ENCODE data around the gene MUC5B.

The MUC5B gene

GRCh38 chr11:1194977-1195681 lies 27.7 kb upstream of the MUC5B start:
- TF ChIP-seq CTCF (IDR thresholded peaks at IDR 0.05; ENCODE audit: low read depth, low read length, missing control alignments) = no peak
- no peak for DNase-seq (ENCODE audit: extremely low read depth, low read depth)
- H3K4me3 ChIP-seq (replicated peaks; ENCODE audit: low read depth, low read length) = no peak overlapping the region

GRCh38 chr11:1195682-1196515 lies 27.0 kb upstream of the MUC5B start:
- no peak for TF ChIP-seq CTCF (IDR thresholded peaks at IDR 0.05; ENCODE audit: low read depth, low read length, missing control alignments)
- no peak overlapping the region for H3K4me3 ChIP-seq (replicated peaks; ENCODE audit: low read depth, low read length)
- DNase-seq (ENCODE audit: extremely low read depth, low read depth) = no peak

DNA sequence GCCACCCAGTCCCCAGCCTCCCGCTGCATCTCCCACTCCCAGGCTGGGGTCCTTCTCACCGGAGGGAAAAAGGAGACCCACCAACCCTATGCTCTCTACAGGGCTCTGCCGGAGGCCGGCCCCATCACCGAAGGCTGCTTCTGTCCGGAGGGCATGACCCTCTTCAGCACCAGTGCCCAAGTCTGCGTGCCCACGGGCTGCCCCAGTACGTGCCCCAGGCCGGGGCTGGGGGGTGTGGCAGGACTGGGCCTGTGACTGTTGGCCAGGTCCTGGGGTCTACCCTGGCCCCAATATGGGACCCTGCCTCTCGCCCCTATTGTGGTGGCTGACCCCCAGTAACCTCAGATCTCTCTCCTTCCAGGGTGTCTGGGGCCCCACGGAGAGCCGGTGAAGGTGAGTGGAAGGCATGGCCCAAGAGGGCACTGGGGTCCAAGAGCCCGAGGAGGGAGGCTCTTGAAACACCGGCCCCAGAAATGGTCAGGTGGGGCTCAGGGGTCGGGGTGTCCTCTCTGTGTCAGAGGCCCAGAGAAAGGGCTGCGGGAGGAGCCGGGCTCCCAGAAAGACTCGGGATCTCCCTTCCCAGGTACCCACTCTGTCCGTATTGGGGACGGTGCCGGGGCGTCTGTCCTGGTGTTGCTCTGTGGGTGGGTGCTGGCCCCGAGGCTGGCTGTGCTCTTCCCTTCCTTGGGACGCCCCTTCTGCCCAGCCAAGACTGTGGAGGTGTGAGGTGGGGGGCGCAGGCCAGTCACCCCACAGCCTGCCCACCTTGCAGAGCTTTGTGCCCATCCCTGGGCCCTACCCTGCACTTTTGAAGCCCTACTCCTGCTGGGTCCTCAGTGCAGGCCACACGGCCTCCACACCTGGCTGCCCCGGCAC lies 26.1 kb upstream of the MUC5B start:
- no peak for TF ChIP-seq CTCF (IDR thresholded peaks at IDR 0.05; ENCODE audit: low read depth, low read length, missing control alignments)
- H3K4me3 ChIP-seq (replicated peaks; ENCODE audit: low read depth, low read length) = no peak overlapping the region
- no peak for DNase-seq (ENCODE audit: extremely low read depth, low read depth)

DNA sequence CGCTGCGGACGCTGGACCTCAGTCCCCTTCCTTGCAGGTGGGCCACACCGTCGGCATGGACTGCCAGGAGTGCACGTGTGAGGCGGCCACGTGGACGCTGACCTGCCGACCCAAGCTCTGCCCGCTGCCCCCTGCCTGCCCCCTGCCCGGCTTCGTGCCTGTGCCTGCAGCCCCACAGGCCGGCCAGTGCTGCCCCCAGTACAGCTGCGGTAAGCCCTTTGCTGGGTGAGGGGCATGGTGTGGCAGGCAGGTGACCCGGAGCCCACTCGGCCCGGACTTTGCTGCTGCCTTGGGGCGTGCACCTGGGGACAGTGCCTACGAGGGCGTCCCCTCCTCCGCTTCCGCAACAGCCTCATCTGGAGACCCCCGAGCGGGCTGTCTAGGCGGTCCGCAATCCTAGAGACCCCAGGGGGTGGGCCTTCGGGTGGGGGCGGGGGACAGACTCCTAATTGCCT lies 25.4 kb upstream of the MUC5B start:
- no peak for DNase-seq (ENCODE audit: extremely low read depth, low read depth)
- no peak overlapping the region for H3K4me3 ChIP-seq (replicated peaks; ENCODE audit: low read depth, low read length)
- no peak for TF ChIP-seq CTCF (IDR thresholded peaks at IDR 0.05; ENCODE audit: low read depth, low read length, missing control alignments)

DNA sequence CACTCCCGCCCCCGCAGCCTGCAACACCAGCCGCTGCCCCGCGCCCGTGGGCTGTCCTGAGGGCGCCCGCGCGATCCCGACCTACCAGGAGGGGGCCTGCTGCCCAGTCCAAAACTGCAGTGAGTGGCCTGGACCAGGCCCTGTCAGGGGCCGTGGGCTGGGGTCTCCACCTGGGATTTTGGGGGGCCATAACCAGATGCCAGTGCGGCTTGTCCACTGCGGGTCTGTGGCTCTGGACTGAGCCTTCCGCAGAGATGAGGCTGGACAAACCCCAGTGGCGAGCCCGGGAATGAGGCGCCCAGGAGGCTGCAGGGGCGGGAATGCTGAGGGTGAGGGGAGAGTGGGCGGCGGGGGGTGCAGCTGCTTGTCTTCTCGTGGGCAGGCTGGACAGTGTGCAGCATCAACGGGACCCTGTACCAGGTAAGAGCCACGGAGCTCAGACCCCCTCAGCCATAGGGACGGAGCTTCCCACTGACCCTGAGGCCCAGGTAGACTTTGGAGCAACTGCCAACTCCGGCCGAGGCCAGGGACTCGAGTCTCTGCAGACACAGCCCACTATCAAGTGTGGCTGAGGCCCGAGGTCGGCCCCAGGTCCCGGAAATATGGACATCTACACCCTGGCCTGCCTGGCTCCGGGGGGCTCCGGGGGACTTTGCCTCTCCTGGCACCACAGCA lies 24.8 kb upstream of the MUC5B start:
- TF ChIP-seq CTCF (IDR thresholded peaks at IDR 0.05; ENCODE audit: low read depth, low read length, missing control alignments) = no peak
- no peak overlapping the region for H3K4me3 ChIP-seq (replicated peaks; ENCODE audit: low read depth, low read length)
- DNase-seq (ENCODE audit: extremely low read depth, low read depth) = no peak
